Upper lobe of left lung (tissue), 4 donors: Measurements from ENCODE around the gene C11orf97.

Experiments
- EP300 ChIP-seq, 4 donors: sonication (generic); formaldehyde crosslinking; IDR thresholded peaks; one replicate each; pipeline ENCODE4 v1.5.1; 2017; ENCODE audit warnings: antibody characterized with exemption in 4 of 4, control low read depth in 2 of 4
- POLR2A ChIP-seq, 4 donors: fragments of 450-650 bp; IDR thresholded peaks; one replicate each; pipeline ENCODE4 v1.5.1; 2016 to 2017; ENCODE audit warnings: antibody characterized with exemption in 4 of 4, mild to moderate bottlenecking in 2 of 4
- POLR2AphosphoS5 ChIP-seq, 2 donors: sonication (generic); formaldehyde crosslinking; IDR thresholded peaks; one replicate each; pipeline ENCODE4 v1.5.1; 2017; ENCODE audit warnings: antibody characterized with exemption in 2 of 2
- TF ChIP-seq, protein P1 (sequence below), 6 experiments: fragments of 450-650 bp in 4 of 6; fragments of 200-600 bp in 2 of 6; sonication (generic) in 2 of 6; IDR thresholded peaks; one replicate each; pipeline ENCODE4 v1.5.1; 2016 to 2019; ENCODE audit warnings: antibody characterized with exemption in 6 of 6

GRCh38 chr11:94481342-94481741 is 30.9 kb upstream of the C11orf97 start:
- TF ChIP-seq POLR2A (IDR thresholded peaks at IDR 0.05): no peak
- TF ChIP-seq POLR2AphosphoS5 (IDR thresholded peaks at IDR 0.05): no peak
- TF ChIP-seq, protein P1, sequence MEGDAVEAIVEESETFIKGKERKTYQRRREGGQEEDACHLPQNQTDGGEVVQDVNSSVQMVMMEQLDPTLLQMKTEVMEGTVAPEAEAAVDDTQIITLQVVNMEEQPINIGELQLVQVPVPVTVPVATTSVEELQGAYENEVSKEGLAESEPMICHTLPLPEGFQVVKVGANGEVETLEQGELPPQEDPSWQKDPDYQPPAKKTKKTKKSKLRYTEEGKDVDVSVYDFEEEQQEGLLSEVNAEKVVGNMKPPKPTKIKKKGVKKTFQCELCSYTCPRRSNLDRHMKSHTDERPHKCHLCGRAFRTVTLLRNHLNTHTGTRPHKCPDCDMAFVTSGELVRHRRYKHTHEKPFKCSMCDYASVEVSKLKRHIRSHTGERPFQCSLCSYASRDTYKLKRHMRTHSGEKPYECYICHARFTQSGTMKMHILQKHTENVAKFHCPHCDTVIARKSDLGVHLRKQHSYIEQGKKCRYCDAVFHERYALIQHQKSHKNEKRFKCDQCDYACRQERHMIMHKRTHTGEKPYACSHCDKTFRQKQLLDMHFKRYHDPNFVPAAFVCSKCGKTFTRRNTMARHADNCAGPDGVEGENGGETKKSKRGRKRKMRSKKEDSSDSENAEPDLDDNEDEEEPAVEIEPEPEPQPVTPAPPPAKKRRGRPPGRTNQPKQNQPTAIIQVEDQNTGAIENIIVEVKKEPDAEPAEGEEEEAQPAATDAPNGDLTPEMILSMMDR (IDR thresholded peaks at IDR 0.05): no peak
- TF ChIP-seq EP300 (IDR thresholded peaks at IDR 0.05): no peak
